GM18873 (cell line): ENCODE measurements around the gene SMARCAL1.
"Not testable (repeated sequence)": the region's sequence is repeated elsewhere in the genome, so short reads cannot be mapped to it uniquely, and the experiment has no call there.

Experiments used
- ATAC-seq: cut with Tn5 transposase; IDR thresholded peaks from one replicate; pipeline ENCODE4 v1.9.1; 2021; ENCODE audit warnings: mild to moderate bottlenecking, moderate library complexity, moderate number of reproducible peaks; ENCODE audit not compliant: unreplicated experiment, low FRiP score

Gene SMARCAL1

GRCh38 chr2:216412022-216412999 is at the start of gene SMARCAL1:
TSS of gene SMARCAL1 (plus strand) at chr2:216412484. CDS start at chr2:216414705, 2,221 bp downstream.
- ATAC-seq: peak; percentile 86

GRCh38 chr2:216362730-216363129 is 49.6 kb upstream of the SMARCAL1 start:
- ATAC-seq: no peak

- no peak for ATAC-seq
These were observed 49.1 kb upstream of the SMARCAL1 start for GRCh38 chr2:216363221-216363620.

- ATAC-seq: no peak
These were observed 46.8 kb upstream of the SMARCAL1 start for GRCh38 chr2:216365518-216365917.

GRCh38 chr2:216366777-216367471 is 45.4 kb upstream of the SMARCAL1 start:
- ATAC-seq: no peak

- ATAC-seq: no peak
These were observed 42.5 kb upstream of the SMARCAL1 start for GRCh38 chr2:216369821-216370220.

- ATAC-seq: no peak
These were observed 41.1 kb upstream of the SMARCAL1 start for GRCh38 chr2:216370961-216371712.

- ATAC-seq: no peak
These were observed 40.3 kb upstream of the SMARCAL1 start, which contains the start of gene MARCHF4 for GRCh38 chr2:216371721-216372702. TSS of gene MARCHF4 (minus strand) at chr2:216372483. CDS start at chr2:216370260, 2,223 bp downstream.

GRCh38 chr2:216372761-216373291 is 39.5 kb upstream of the SMARCAL1 start:
- no peak for ATAC-seq

GRCh38 chr2:216373896-216374295 is 38.4 kb upstream of the SMARCAL1 start:
- no peak for ATAC-seq

GRCh38 chr2:216375286-216375685 is 37.0 kb upstream of the SMARCAL1 start:
- no peak for ATAC-seq

GRCh38 chr2:216379977-216380376 is 32.3 kb upstream of the SMARCAL1 start:
- no peak for ATAC-seq

GRCh38 chr2:216384409-216384808 is 27.9 kb upstream of the SMARCAL1 start:
- ATAC-seq: not testable (repeated sequence)

- no peak for ATAC-seq
These were observed 26.8 kb upstream of the SMARCAL1 start for GRCh38 chr2:216385478-216385877.

- no peak for ATAC-seq
These were observed 25.0 kb upstream of the SMARCAL1 start for GRCh38 chr2:216387262-216387661.

- no peak for ATAC-seq
These were observed 24.0 kb upstream of the SMARCAL1 start for GRCh38 chr2:216388046-216388884.

GRCh38 chr2:216389570-216389969 is 22.7 kb upstream of the SMARCAL1 start:
- no peak for ATAC-seq

- ATAC-seq: no peak
These were observed 20.9 kb upstream of the SMARCAL1 start for GRCh38 chr2:216391401-216391800.
